Stimulated activated naive CD8-positive, alpha-beta T cell treated with anti-CD3 and anti-CD28 coated beads, Interleukin-15, Interleukin-2, amounts not matched to agents 100 U/mL and 50 U/mL, for 24 hours (primary cell): Measurements from ENCODE around the gene NT5C2.

Source experiments
- ATAC-seq: fragments of 150-1000 bp; cut with Tn5 transposase; one replicate; pipeline ENCODE4 v1.10.0; 2021
- DNase-seq: peaks from one replicate; pipeline ENCODE4 v3.0.0; 2021

NT5C2 gene

DNA sequence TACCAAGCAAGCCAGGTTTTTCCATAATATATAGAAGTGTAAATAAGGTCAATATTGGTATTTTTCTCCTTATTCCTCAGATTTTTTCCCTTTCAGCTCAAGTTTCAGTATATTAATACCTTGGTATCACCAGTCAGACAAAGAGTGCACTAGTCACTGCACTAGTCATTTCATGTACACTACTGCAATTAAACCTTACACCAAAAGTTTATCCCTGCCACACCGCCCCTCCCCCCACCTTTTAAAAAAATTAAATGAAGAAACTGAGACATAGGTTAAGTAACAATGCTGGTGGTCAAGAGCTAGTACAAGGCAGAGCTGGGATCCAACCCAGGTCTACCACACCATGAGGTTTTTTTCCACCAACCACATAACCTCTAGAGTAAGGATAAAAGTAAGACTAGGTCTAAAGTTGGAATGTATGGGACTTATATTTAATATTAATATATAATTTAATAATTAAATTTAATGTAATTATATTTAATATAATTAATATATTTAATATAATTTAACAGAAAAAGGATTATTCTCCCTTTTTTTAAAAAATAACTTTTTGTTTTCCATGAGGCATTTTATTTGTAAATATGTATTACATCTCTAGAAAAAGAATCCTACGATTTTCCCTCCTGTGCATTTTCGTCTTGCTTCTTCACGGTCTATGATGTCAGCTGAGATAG lies 68.5 kb downstream of the NT5C2 start:
- ATAC-seq: no peak
- DNase-seq: no peak

DNA sequence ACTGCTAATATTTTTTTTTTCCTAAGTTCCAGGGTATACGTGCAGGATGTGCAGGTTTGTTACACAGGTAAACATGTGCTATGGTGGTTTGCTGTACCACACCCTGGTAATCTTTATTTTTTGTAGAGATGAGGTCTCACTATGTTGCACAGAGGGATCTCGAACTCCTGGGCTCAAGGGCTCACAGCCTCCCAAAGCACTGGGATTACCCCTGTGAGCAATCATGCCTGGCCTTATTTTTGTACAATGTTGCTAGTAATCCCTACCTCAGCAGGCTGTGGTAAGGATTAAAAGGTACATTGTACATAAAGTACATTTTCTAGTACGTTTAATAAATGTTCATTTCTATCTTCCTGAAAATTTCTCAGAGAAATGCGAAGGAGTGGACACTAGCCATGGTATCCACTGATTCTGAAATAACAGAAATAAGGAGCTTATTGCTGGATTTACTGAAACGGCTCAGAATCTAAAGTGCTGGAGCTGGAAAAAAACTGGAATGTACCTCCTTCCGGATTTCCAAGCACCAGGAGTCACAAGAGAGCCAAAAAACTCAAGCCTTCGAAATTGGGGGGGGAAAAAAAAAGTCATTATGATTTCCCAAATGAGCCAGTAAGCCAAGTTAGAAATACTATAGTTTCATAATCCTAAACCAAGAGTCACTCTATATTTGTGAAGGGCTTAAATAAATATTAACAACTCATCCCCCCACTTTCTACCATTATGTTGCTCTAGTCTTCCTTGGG lies 69.6 kb downstream of the NT5C2 start:
- DNase-seq (no peak), ATAC-seq (no peak)

DNA sequence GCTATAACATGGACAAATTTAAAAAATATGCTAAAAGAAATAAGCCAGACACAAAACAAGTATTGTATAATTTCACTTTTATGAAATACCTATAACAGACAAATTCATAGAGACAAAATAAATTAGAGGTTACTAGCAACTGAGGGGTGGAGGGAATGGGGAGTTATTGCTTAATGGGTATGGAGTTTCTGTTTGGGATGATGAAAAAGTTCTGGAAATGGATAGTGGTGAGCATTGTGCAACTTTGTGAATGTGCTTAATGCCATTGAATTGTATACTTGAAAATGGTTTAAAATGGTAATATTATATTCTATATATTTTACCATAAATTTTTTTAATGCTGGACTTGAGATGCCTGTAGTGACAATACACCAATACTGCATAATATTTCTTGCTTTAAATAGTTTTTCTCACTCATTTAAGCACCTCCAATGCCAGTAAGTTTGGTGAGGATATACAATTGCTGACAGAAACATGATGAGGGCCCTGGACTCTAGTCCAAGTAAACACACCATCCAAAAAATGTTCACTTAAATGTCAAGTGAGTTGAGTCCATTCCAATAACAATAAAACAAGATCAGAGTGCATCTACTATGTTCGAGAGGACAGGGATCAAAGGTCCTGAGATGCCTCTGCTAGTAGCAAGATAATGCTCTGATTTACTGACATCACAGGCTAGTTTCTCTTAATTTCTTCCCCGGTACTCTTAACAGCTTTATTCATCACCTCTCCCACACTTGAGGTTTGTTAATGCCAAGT lies 71.9 kb downstream of the NT5C2 start:
- ATAC-seq (no peak), DNase-seq (no peak)

DNA sequence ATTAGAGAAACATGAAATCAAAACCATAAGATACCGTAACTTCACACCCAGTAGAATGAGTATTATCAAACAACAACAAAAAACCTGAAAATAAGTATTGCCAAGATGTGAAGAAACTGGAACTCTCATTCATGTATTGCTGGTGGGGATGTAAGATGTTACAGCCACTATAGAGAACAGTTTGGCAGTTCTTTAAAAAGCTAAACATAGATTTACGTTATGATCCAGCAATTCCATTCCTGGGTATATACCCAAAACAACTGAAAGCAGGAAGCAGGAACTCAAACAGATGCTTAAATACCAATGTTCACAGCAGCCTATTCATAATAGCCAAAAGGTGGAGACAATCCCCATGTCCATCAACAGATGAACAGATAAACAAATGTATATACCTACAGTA lies 72.5 kb downstream of the NT5C2 start:
- no peak for DNase-seq
- no peak for ATAC-seq

DNA sequence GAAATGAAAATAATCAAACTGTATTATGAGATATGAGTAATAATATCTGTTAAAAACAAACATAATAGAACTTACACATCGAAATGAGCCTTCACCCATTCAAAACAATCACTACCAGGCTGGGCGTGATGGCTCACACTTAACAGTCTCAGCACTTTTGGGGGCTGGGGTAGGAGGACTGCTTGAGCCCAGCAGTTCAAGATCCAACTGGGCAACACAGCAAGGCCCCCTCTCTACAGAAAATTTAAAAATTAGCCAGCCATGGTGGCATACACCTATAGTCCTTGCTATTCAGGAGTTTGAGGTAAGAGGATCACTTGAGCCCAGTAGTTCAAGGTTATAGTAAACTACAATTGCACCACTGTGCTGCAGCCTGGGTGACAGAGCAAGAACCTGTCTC lies 75.8 kb downstream of the NT5C2 start:
- no peak for ATAC-seq
- DNase-seq: no peak

DNA sequence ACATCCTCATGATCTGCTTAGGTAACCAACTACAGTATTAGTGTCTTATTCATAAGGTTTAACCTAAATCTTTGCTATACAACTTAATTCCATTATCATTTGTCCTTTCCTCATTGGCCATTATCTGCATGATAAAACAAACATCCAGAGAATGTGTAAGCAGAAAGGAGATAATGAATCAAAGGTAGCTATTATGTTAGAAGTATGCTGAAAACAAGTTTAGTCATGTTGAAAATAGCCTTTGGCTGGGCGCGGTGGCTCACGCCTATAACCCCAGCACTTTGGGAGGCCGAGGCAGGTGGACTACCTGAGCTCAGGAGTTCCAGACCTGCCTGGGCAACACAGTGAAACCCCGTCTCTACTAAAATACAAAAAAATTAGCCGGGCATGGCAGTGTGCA lies 78.2 kb downstream of the NT5C2 start:
- no peak for ATAC-seq
- no peak for DNase-seq

DNA sequence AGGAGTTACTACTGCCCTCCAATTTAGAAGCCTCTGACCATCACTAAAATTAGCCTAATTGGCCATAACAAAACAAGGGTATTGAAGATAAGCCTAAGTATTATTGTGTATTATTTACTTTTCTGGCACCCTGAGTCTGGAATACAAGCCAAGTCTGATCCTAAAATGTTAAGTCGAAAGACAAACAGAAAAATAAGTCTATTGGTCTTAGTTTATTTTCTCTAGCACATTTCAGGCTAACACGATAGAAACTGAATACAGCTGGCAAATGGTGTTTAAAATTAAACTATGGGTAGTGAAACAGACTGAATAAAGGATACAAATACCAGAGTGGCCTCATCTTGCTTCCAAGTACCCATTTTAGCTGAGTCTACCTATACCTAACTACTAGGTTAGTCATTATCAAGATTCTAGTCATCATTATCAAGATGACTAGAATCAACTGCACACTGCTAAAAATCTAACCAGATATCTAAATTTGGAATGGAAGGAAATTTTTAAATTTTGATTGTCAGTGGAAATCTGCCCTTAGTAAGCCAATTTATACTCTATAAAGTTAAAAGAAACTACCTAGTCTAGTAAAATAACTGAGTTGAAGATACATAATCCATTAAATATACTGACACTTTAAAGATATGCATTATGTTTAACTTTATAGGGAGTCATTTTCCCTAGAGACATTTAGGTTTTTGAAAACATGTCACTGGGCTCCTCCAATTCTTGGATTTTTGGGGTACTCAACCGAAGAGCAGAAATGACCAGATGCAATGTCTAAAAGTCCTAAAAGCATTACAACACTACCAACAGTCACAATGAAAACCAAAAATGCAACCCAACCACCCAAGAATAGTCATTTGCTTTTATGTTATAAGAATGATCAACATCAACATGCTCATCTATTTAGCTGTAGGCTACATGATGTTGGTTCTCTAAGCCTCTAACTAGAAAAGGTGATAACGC lies 80.9 kb downstream of the NT5C2 start:
- ATAC-seq: peak; percentile 93
- no peak for DNase-seq

DNA sequence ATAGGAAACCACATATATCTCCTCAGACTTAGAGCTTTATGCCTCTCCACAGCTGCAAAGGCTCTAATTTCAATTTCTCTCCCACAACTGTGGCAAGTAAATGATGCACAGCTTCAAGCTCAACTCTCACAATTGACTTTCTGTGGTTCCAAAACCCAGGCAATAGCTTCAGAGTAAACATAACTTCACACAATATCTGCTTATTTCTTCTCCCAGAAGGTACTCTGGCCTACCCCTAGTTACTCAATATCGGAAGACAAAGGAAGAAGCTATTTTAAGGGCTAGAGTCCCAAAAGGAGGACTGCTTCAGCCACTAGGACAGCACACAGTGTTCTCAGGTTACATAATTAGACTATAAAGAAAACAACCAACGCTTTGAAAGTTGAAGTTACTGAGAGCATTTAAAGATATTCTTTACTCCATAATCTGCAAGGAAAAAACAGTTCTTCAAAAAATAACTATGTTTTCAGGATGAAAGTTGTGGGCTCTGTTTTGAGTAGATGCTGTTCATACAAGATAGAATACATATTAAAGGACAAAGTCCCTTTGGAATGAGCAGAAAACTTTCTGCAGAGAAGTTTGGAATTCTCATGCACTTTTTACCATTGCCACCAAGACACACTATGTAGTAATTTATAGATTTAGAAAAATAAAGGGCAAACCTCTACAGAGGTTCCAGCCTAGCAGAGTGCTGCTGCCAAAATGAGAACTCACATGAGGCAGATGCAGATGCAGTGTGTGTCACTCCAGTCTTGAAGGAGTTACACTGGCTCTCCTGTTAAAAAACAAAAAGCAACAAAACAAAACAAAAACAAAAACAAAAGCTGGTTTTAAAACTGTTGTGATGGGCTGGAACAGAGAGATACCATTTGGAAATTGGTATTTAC lies 81.8 kb downstream of the NT5C2 start:
- DNase-seq: no peak

DNA sequence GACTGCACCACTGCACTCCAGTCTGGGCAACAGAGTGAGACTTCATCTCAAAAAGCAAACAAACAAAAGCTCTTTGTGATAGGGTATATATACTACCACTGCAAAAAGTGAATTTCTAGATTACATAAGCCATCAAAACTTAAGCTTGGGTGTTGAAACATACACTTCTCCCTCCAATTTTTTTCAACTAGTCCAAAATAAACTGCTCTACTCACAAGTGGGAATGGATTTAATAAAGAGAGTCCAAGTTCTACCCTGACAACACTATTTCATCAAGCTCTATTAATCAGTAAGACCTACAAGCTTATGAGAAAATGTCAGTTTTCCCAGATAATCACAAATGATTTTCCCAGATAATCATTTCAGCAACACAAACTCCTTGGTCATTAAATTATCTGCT lies 82.7 kb downstream of the NT5C2 start:
- ATAC-seq: no peak

More for the DNA sequence above, 81.8 kb downstream of the NT5C2 start:
- ATAC-seq: no peak

DNA sequence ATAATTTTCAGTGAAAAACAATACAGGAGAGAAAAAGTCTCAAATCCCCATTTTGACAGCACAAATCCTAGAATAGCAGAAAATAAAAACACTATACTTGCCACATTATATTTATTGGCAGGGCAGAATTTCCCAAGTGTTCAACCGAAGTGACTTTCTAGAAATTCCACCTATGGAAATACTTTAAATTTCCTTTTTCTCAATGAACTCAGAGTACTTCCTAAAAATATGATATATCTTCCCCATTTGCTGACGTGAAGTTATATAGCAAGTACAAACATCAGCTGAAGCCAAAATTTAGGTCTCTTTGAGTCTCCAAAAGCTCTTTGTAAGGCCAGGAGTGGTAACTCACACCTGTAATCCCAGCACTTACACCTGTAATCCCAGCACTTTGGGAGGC lies 83.3 kb downstream of the NT5C2 start:
- DNase-seq: no peak

More for the DNA sequence above, 82.7 kb downstream of the NT5C2 start:
- no peak for DNase-seq

DNA sequence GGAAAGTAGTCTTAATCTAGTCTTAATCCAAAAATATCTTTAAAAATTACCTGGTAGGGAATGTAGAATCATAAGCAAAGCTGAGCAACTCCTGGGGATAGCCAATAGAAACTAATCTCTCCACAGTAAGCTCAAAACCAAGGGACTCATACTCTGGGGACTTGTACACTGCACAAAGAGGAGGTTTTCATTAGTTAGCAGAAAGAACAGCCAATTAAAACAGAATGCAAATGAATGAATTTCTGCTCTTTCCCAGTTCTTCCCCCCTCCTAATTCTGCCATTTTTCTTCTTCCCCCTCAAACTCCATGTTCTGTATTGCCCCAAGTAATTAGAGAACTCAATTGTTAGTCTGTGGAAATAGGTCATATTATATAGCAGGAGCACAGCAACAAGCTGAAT lies 86.5 kb downstream of the NT5C2 start:
- DNase-seq: no peak
- no peak for ATAC-seq

More for the DNA sequence above, 83.3 kb downstream of the NT5C2 start:
- ATAC-seq: no peak

DNA sequence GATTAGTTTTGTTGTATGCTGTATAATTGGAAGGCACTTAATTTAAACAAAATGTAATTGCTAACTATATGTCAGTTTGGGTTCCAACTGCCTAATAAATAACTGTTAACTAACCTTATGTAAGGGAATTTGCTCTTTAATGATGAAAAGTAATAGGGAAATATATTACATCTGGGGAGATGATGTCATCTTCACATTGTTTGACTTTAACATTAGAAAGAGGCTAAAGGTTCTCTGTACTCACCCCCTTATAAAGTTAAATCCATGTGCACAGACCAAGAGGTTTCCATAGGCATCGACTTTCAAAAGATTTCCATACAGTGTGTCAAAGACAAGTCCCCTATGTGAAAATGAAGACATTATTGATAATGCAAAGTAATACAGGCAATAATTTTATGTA lies 87.6 kb downstream of the NT5C2 start:
- no peak for DNase-seq
- no peak for ATAC-seq

DNA sequence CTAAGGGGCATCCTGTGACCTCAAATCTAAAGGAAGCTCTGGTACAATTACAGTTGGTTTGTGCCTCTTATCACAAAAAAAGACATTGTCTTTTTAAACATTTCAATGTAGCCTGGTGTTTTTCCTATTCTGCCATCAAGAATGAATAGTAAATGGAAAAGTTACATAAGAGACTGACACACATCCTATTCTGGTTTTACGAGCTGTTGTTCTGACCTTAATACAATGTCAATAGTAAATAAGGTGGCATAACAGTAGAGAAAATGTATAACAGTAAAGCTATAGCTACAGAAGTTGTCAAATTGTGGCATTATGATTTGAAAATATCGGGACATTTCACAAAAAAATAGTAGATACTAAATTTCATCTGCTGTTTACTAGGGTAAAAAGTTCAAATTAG lies 88.4 kb downstream of the NT5C2 start:
- no peak for ATAC-seq
- DNase-seq: no peak

DNA sequence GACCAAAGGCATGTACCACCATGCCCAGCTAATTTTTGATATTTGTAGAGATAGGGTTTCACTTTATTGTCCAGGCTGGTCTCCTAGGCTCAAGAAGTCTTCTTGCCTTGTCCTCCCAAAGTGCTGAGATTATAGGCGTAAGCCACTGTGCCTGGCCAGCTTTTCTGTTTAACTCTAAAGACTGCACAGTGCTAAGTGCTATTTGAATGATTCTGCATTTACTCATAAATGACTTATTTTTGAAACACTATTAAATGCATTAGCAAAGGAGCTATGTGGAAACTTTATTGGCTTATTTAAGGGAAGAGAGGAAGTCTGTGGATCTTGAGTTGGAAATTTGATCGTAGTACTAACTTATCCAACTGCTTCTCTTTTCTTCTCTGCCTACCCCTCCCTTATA lies 89.1 kb downstream of the NT5C2 start:
- ATAC-seq: no peak
- no peak for DNase-seq

DNA sequence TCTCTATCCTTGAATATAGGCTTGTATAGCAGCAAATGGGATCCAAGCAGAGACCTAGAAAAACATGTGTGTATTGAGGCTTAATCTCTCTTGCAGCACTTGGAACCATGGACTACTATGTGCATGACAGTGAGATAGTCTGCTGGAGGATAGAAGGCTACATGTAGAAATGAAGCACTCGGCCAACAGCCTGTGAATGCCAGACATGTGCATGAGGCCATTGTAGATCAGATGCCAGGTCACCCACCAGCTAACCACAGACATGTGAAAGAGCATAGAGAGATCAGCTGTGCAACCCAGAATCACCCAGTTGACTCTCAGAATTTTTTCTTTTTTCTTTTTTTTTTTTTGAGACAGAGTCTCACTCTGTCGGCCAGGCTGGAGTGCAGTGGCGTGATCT lies 90.9 kb downstream of the NT5C2 start:
- DNase-seq: no peak
- no peak for ATAC-seq

DNA sequence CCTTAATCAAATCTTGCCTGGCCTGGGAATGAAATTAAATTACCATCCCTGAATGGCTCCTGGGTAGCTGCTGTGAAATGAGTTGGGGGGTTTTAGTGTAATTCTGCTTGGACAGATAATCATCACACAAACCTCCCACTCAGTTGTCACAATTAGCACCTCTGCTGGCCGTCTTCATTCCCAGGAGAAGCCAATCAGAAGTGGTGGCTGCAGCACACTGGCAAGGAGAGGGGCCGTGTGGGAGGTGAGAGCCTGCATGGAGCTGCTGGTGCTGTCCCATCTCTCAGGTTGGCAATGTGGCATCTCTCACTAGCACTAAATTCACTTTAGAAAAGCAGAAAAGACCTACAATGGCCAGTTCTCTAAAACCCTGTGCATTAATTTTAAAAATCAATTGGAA lies 92.5 kb downstream of the NT5C2 start:
- ATAC-seq (no peak), DNase-seq (no peak)

DNA sequence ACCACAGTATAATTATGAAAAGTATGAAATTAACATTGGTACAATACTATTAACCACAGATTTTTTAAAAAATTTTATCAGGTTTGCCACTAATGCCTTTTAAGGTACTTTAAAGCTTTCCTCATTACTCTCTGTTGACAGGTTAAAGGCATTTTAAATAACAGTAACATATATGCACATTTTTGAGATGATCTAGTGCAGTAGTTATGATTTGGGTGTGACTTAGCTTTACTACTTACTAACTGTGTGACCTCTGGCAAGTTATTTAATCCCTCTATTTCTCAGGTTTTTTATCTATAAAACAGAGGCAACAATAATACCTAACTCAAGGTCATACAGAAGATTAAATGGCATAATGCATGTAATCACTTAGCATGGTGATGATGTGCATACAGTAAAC lies 94.8 kb downstream of the NT5C2 start:
- ATAC-seq: no peak
- DNase-seq: no peak

DNA sequence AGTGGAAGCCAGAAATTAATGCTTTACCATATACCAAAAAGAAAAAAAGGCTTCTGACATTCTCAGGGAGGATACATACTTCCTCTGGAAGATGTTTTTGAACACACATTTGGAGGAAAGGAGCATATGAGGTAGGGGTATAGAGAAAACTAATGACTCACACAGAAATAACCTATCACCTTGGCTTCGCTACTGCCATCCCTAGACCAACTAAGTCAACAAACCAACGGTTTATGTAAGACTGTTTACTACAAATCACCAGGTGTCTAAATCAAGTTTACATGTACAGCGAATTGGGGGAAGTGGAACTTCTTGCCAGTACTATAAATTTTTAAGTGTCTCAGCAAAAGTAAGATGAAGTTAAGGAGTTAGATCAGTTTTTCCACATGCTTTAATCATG lies 96.9 kb downstream of the NT5C2 start:
- no peak for ATAC-seq
- DNase-seq: no peak

DNA sequence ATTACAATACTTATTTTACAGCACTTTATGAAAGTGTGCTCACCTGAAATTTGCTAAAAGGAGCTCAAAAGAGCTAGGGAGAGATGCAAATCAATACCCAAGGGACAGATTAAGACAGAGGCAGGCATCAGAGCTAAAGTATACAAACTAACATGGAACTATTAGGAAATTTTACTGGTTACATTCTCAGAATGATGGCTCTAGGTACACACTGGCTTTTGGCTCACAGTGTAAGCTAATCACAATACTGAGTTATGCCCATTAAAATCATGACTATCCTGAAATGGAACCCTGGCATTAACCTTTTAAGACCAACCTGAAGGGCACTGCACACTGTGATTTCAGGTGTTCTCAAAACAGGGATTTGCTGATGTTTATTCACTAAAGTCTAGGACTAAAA lies 98.1 kb downstream of the NT5C2 start:
- ATAC-seq (no peak), DNase-seq (no peak)

DNA sequence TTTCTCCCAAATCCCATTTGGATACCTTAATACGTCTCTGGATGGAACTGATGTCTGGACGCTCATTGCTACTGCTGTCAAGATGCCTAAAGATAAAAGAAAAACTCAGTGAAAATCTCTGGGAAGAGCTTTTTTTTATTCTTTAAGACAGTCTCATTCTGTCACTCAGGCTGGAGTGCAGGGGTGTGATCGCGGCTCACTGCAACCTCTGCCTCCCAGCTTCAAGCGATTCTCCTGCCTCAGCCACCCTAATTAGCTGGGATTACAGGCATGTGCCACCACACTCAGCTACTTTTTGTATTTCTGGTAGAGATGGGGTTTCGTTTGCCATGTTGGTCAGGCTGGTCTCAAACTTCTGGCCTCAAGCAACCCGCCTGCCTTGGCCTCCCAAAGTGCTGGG lies 102.2 kb downstream of the NT5C2 start:
- DNase-seq (no peak), ATAC-seq (no peak)

DNA sequence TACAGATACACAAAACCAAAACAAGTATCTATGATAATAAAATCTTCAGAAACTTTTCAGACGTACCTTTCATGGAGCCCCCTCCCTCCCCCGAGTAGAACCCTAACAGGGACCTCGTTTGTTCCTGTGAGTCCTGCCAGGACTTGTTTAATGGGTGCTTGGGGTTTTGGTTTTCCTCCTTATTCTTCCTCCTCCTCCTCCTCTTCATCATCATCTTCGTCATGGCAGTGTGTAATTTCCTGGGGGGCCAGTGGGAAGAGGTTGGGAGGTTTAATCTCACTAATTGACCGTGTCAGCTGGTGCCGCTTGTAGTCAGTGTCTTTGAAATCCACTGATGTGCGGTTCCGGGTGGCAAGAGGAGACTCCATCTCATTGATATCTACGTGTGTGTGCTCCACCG lies 103.6 kb downstream of the NT5C2 start:
- DNase-seq: no peak
- ATAC-seq: no peak
